ENCODE data around the gene PNPO. TPM values are rescaled to one million over a fixed set of nuclear protein-coding genes. Genes with fewer than 3 reads are reported as not detected.

Gene PNPO
- total RNA-seq = 6.6 TPM
- 8.2 TPM for polyA plus RNA-seq

GRCh38 chr17:47941246-47942095 is at the start of gene PNPO:
TSS of gene PNPO (plus strand) at chr17:47941571. CDS start at chr17:47941676, 105 bp downstream.
- WGBS = 2% methylated on average over 50 of the region's 50 CpGs
- DNase-seq (ENCODE audit: extremely low spot score) = peak; percentile 95
- no peaks in the 10 kb centered on the region for H3K4me1 ChIP-seq (ENCODE audit: insufficient read depth)
- peak within 1 kb of the TSS; percentile 25 for H3K27ac ChIP-seq (ENCODE audit: low read depth)
- no peaks in the 10 kb centered on the region for H3K36me3 ChIP-seq (ENCODE audit: insufficient read depth)
- peak within 1 kb of the TSS; percentile 63 for H3K4me3 ChIP-seq (ENCODE audit: low read depth, low read length)

- Histone ChIP-seq H3K4me3 (ENCODE audit: low read depth, low read length) (peak overlapping the region; percentile 56), H3K4me1 (ENCODE audit: insufficient read depth) (no peaks in the 10 kb centered on the region), H3K36me3 (ENCODE audit: insufficient read depth) (no peaks in the 10 kb centered on the region), H3K27ac (ENCODE audit: low read depth) (peak overlapping the region; percentile 84)
- WGBS = 30% methylated on average over 11 of the region's 11 CpGs
- DNase-seq (ENCODE audit: extremely low spot score) = no peak
Observed at GRCh38 chr17:47894498-47895346, 46.6 kb upstream of the PNPO start.

- WGBS = under 1% methylated on average over 25 of the region's 25 CpGs
- no peak for DNase-seq (ENCODE audit: extremely low spot score)
- Histone ChIP-seq H3K27ac (ENCODE audit: low read depth) (peak overlapping the region; percentile 84), H3K36me3 (ENCODE audit: insufficient read depth) (no peaks in the 10 kb centered on the region), H3K4me3 (ENCODE audit: low read depth, low read length) (peak overlapping the region; percentile 56), H3K4me1 (ENCODE audit: insufficient read depth) (no peaks in the 10 kb centered on the region)
Observed at GRCh38 chr17:47895347-47895855, 46.0 kb upstream of the PNPO start.

DNA sequence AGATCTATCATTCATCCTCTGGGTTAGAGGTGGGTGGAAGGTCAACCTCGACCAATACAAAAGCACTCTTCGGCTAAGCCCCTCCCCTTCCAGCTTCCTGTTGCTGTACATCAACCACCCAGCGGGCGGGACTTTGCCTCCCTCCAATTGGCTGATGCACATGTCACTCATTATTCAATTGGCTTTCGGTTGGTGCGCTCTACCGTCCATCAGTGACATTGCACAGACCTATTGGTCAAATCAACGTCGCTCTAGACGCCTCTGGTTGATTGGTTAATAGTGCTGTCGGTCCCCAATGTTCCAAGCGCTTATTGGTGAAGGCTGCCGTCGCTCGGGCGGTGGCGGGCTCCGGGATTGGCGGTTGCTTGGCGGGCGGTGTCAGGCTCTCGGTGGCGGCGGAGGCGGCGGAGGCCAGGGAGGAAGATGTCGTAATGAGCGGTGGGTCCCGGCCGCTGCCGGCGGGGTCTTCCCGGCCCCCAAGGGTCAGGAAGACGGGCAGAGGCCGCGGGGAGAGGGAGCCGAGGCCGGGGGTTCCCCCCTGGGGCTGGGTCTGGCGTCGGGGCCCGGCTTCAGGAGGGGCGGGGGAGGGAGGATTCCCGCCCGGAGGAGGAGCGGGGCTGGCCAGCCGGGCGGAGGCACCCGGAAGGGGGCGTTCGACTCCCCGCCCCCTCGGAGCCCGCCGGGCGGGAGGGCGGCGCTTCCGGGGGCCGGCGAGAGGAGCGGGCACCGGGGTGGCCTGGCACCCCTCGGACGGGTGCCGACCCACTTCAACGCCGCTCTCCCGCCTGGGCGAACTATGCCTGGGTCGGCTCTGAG is 45.3 kb upstream of the PNPO start, which contains the start of gene SP2:
SP2 (plus strand) TSS at position 381 of the 816 bp plus-strand sequence; CDS start at position 432, 51 bp downstream.
- H3K4me1 ChIP-seq (ENCODE audit: insufficient read depth) = no peaks in the 10 kb centered on the region
- H3K27ac ChIP-seq (ENCODE audit: low read depth) = peak within 1 kb of the TSS; percentile 100
- DNase-seq (ENCODE audit: extremely low spot score) = peak; percentile 100
- no peaks in the 10 kb centered on the region for H3K36me3 ChIP-seq (ENCODE audit: insufficient read depth)
- WGBS = under 1% methylated on average over 70 of the region's 70 CpGs
- H3K4me3 ChIP-seq (ENCODE audit: low read depth, low read length) = peak within 1 kb of the TSS; percentile 74

GRCh38 chr17:47896672-47897490 is 44.5 kb upstream of the PNPO start:
- H3K4me3 ChIP-seq (ENCODE audit: low read depth, low read length) = peak overlapping the region; percentile 74
- H3K36me3 ChIP-seq (ENCODE audit: insufficient read depth) = no peaks in the 10 kb centered on the region
- peak overlapping the region; percentile 82 for H3K27ac ChIP-seq (ENCODE audit: low read depth)
- WGBS = 2% methylated on average over 22 of the region's 22 CpGs
- DNase-seq (ENCODE audit: extremely low spot score) = no peak
- H3K4me1 ChIP-seq (ENCODE audit: insufficient read depth) = no peaks in the 10 kb centered on the region

- no peak overlapping the region for H3K4me3 ChIP-seq (ENCODE audit: low read depth, low read length)
- 77% methylated on average over 5 of the region's 5 CpGs for WGBS
- H3K27ac ChIP-seq (ENCODE audit: low read depth) = no peak overlapping the region
- H3K36me3 ChIP-seq (ENCODE audit: insufficient read depth) = no peaks in the 10 kb centered on the region
- H3K4me1 ChIP-seq (ENCODE audit: insufficient read depth) = no peaks in the 10 kb centered on the region
- no peak for DNase-seq (ENCODE audit: extremely low spot score)
Observed at GRCh38 chr17:47897561-47897960, 43.8 kb upstream of the PNPO start.

DNA sequence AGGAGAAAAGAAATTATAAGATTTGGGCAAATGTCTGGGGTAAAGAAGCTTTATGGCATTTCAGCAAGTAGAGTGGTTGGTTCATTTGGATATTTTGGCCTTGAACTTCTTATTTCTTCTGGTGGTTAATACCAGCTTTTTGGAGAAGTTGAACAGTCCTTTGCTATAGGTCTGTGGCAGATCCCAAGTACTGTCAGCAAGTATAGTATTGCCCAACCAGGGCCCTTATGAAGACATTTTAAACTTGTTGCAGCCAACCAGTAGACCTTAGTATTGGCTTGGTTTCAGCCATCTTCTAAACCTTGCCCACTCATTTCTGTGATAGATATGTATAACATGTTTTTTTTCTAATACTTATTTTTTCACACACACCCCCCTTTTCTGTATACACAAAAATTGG is 43.1 kb upstream of the PNPO start:
- no peak overlapping the region for H3K27ac ChIP-seq (ENCODE audit: low read depth)
- no peak overlapping the region for H3K4me3 ChIP-seq (ENCODE audit: low read depth, low read length)
- H3K4me1 ChIP-seq (ENCODE audit: insufficient read depth) = no peaks in the 10 kb centered on the region
- H3K36me3 ChIP-seq (ENCODE audit: insufficient read depth) = no peaks in the 10 kb centered on the region
- DNase-seq (ENCODE audit: extremely low spot score) = no peak

DNA sequence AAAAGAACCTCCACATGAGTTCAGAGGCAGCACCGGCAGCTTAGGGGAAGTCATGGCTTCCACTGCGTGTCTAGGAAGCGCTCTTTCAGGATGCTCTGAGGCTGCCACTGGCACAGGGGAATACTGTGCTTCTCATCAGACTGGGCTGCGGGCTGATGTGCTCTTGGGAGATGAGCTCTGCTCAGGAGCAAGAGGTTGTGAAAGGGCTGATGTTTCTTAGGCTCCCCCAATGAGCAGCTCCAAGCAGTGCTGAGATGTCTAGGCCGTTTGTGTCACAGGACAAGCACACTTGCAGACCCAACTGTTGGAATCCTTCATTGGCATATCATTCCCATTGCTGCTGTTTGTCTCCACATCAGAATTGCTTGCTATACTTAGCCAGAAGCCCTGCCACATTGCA is 41.7 kb upstream of the PNPO start:
- 82% methylated on average over 5 of the region's 5 CpGs for WGBS
- Histone ChIP-seq H3K36me3 (ENCODE audit: insufficient read depth) (no peaks in the 10 kb centered on the region), H3K27ac (ENCODE audit: low read depth) (no peak overlapping the region), H3K4me3 (ENCODE audit: low read depth, low read length) (no peak overlapping the region), H3K4me1 (ENCODE audit: insufficient read depth) (no peaks in the 10 kb centered on the region)
- DNase-seq (ENCODE audit: extremely low spot score) = no peak

DNA sequence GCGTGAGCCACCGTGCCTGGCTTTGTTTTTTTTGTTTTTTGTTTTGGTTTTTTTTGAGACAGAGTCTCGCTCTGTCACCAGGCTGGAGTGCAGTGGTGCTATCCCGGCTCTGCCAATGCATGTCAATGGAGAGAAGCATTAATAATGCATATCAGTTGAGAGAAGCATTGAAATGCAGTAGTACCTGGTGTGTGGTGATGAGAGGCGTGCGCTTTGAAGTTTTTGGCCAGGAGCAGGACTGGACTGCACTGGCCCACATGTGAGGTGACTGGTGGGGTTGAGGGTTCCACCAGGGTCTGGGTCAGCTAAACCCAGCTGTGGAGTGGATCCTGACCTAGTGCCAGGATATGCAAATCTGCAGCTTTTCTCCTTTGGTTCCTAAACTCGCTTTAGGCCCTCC is 39.9 kb upstream of the PNPO start:
- no peak for DNase-seq (ENCODE audit: extremely low spot score)
- no peaks in the 10 kb centered on the region for H3K36me3 ChIP-seq (ENCODE audit: insufficient read depth)
- H3K4me1 ChIP-seq (ENCODE audit: insufficient read depth) = no peaks in the 10 kb centered on the region
- H3K4me3 ChIP-seq (ENCODE audit: low read depth, low read length) = no peak overlapping the region
- 80% methylated on average over 7 of the region's 7 CpGs for WGBS
- H3K27ac ChIP-seq (ENCODE audit: low read depth) = no peak overlapping the region

- 68% methylated on average over 4 of the region's 4 CpGs for WGBS
- Histone ChIP-seq H3K36me3 (ENCODE audit: insufficient read depth) (no peaks in the 10 kb centered on the region), H3K4me1 (ENCODE audit: insufficient read depth) (no peaks in the 10 kb centered on the region), H3K27ac (ENCODE audit: low read depth) (no peak overlapping the region), H3K4me3 (ENCODE audit: low read depth, low read length) (no peak overlapping the region)
- DNase-seq (ENCODE audit: extremely low spot score) = no peak
Observed at GRCh38 chr17:47902039-47902744, 39.2 kb upstream of the PNPO start.

DNA sequence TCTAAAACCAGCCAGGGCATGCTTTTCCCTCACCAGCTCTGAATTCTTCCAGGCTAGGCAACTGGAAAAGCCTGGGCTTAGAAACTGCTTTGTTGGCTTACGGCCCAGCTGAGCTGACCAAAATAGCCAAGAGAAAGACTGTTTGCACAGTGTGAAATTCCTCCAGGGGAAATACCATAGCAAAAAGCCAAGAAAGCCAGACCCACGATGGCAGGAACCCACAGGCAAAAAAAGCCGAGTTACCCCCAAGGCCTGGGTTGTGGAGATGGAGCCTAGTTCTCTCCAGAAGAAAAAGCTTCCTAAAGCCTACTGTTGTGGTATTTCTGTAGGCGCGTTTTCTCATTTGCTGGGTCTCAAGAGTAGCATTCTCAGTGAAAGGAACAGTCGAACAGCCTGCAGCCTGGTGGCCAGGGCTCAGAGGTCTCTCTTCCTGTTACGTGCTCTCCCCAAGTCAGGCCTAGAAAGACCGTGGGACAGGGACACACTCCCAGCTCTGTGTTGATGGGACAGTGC is 36.1 kb upstream of the PNPO start:
- DNase-seq (ENCODE audit: extremely low spot score) = no peak
- 26% methylated on average over 8 of the region's 8 CpGs for WGBS
- Histone ChIP-seq H3K4me1 (ENCODE audit: insufficient read depth) (no peaks in the 10 kb centered on the region), H3K36me3 (ENCODE audit: insufficient read depth) (no peaks in the 10 kb centered on the region), H3K27ac (ENCODE audit: low read depth) (peak overlapping the region; percentile 13), H3K4me3 (ENCODE audit: low read depth, low read length) (no peak overlapping the region)

DNA sequence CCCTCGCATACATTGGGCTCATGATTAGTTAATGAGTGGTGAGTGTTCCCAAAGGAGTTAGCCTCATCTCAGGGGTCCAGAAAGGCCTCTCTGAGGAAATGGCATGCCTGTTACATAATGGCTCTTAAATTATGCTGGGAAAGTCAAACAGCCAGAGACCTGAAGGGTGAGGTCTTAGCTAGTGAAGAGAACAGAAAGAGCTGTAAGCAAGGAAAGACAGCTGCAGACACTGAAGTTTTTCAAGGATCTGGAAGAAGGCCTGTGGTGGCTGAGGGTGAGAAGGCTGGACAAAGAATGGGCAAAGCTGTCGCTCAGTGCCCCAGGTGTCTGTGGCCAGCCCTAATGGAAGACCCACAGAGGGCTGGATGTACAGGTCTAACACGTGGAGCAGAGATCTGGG is 34.9 kb upstream of the PNPO start:
- no peaks in the 10 kb centered on the region for H3K36me3 ChIP-seq (ENCODE audit: insufficient read depth)
- H3K27ac ChIP-seq (ENCODE audit: low read depth) = no peak overlapping the region
- H3K4me1 ChIP-seq (ENCODE audit: insufficient read depth) = no peaks in the 10 kb centered on the region
- no peak overlapping the region for H3K4me3 ChIP-seq (ENCODE audit: low read depth, low read length)
- no peak for DNase-seq (ENCODE audit: extremely low spot score)
- WGBS = 87% methylated on average over 3 of the region's 3 CpGs
